GM23338 (cell line): ENCODE data around the gene RNFT2. TPM values are rescaled to one million over a fixed set of nuclear protein-coding genes. Genes with fewer than 3 reads are reported as not detected.

ENCODE experiments used
- ATAC-seq: fragments of 200-7000 bp; cut with Tn5 transposase; 3 replicates; pipeline ENCODE4 v1.9.1; 2020
- DNase-seq: peaks from one replicate; pipeline ENCODE4 v3.0.0-alpha.2; 2015; ENCODE audit warnings: low spot score
- H2AFZ ChIP-seq: fragments of 200-600 bp; sonication (generic); 2 replicates; pipeline ENCODE4 v1.8.0; 2016; ENCODE audit warnings: antibody characterized with exemption, mild to moderate bottlenecking, moderate library complexity
- H3F3A ChIP-seq: fragments of 200-600 bp; sonication (generic); replicated peaks from 2 replicates; pipeline ENCODE4 v1.8.0; 2017; ENCODE audit warnings: antibody characterized with exemption, mixed run types, low read depth
- H3K27ac ChIP-seq: fragments of 200-600 bp; sonication (generic); 2 replicates; pipeline ENCODE4 v1.6.1; 2016; ENCODE audit warnings: low read depth
- H3K27me3 ChIP-seq: fragments of 200-600 bp; sonication (generic); 2 replicates; pipeline ENCODE4 v1.8.0; 2016; ENCODE audit warnings: mild to moderate bottlenecking, mixed run types, moderate library complexity; ENCODE audit not compliant: insufficient read depth
- H3K36me3 ChIP-seq: fragments of 200-600 bp; sonication (generic); 2 replicates; pipeline ENCODE4 v1.8.0; 2016; ENCODE audit warnings: mild to moderate bottlenecking; ENCODE audit not compliant: insufficient read depth
- H3K4me1 ChIP-seq: fragments of 200-600 bp; sonication (generic); 2 replicates; pipeline ENCODE4 v1.8.0; 2016; ENCODE audit warnings: mild to moderate bottlenecking, moderate library complexity; ENCODE audit not compliant: insufficient read depth
- H3K4me2 ChIP-seq: fragments of 200-600 bp; sonication (generic); 2 replicates; pipeline ENCODE4 v1.7.1; 2017; ENCODE audit warnings: mixed run types
- H3K4me3 ChIP-seq: fragments of 200-600 bp; sonication (generic); 2 replicates; pipeline ENCODE4 v1.6.1; 2016; ENCODE audit warnings: mixed run types
- H3K79me2 ChIP-seq: fragments of 200-600 bp; sonication (generic); replicated peaks from 2 replicates; pipeline ENCODE4 v1.8.0; 2017; ENCODE audit warnings: mild to moderate bottlenecking; ENCODE audit not compliant: insufficient read depth
- H3K9me2 ChIP-seq: fragments of 200-600 bp; sonication (generic); 2 replicates; pipeline ENCODE4 v1.8.0; 2017; ENCODE audit not compliant: insufficient read depth
- H4K20me1 ChIP-seq: fragments of 200-600 bp; sonication (generic); replicated peaks from 2 replicates; pipeline ENCODE4 v1.8.0; 2017; ENCODE audit warnings: mild to moderate bottlenecking; ENCODE audit not compliant: insufficient read depth
- H3K27ac Mint-ChIP-seq: 2 replicates; pipeline ENCODE4 v1.8.0; 2020; ENCODE audit warnings: inconsistent platforms, mild to moderate bottlenecking, moderate library complexity, mixed read lengths
- H3K27me3 Mint-ChIP-seq: 3 replicates; pipeline ENCODE4 v1.8.0; 2022; ENCODE audit warnings: low read depth, mild to moderate bottlenecking, moderate library complexity, mixed read lengths, inconsistent platforms; ENCODE audit not compliant: insufficient read depth, poor library complexity
- H3K36me3 Mint-ChIP-seq: 3 replicates; pipeline ENCODE4 v1.8.0; 2021; ENCODE audit warnings: low read depth, mild to moderate bottlenecking, inconsistent platforms, moderate library complexity, mixed read lengths
- H3K4me1 Mint-ChIP-seq: 3 replicates; pipeline ENCODE4 v1.8.0; 2020; ENCODE audit warnings: mild to moderate bottlenecking, inconsistent platforms, mixed read lengths
- H3K4me3 Mint-ChIP-seq: 3 replicates; pipeline ENCODE4 v1.8.0; 2021; ENCODE audit warnings: moderate library complexity, mild to moderate bottlenecking, inconsistent platforms, mixed read lengths
- H3K9me3 Mint-ChIP-seq: 3 replicates; pipeline ENCODE4 v1.8.0; 2020; ENCODE audit warnings: moderate library complexity, mild to moderate bottlenecking, inconsistent platforms, mixed read lengths
- CREB1 ChIP-seq: fragments of 250-450 bp; sonication (Bioruptor Pico); IDR thresholded peaks from 2 replicates; pipeline ENCODE4 v1.5.0; 2020; ENCODE audit warnings: low read depth, mild to moderate bottlenecking, moderate library complexity
- CTCF ChIP-seq, 2 experiments: fragments of 200-600 bp in 1 of 2; sonication (generic) in 1 of 2; conservative IDR thresholded peaks; 2 replicates each; pipeline versions ENCODE4 v1.5.1 to v1.6.1; 2016 to 2017; ENCODE audit warnings: antibody characterized with exemption in 2 of 2, low read depth in 2 of 2, mild to moderate bottlenecking in 2 of 2, moderate library complexity in 1 of 2
- ETS1 ChIP-seq: IDR thresholded peaks from 2 replicates; pipeline ENCODE4 v1.6.1; 2016; ENCODE audit warnings: antibody characterized with exemption
- EZH2 ChIP-seq: fragments of 200-600 bp; sonication (generic); IDR thresholded peaks from one replicate; pipeline ENCODE4 v1.8.0; 2017; ENCODE audit warnings: antibody characterized with exemption, mild to moderate bottlenecking, low read depth; ENCODE audit not compliant: unreplicated experiment
- EZH2phosphoT487 ChIP-seq: fragments of 200-600 bp; sonication (generic); IDR thresholded peaks from one replicate; pipeline ENCODE4 v1.8.1; 2018; ENCODE audit warnings: antibody characterized with exemption; ENCODE audit not compliant: unreplicated experiment
- NANOG ChIP-seq: IDR thresholded peaks from 2 replicates; pipeline ENCODE4 v1.6.1; 2016; ENCODE audit warnings: antibody characterized with exemption, borderline replicate concordance
- POLR2AphosphoS5 ChIP-seq: IDR thresholded peaks from 2 replicates; pipeline ENCODE4 v1.6.1; 2016; ENCODE audit warnings: antibody characterized with exemption, low read depth
- REST ChIP-seq: IDR thresholded peaks from one replicate; pipeline ENCODE4 v1.6.1; 2018; ENCODE audit warnings: antibody characterized with exemption; ENCODE audit not compliant: unreplicated experiment
- STAT1 ChIP-seq: IDR thresholded peaks from one replicate; pipeline ENCODE4 v1.6.1; 2016; ENCODE audit warnings: antibody characterized with exemption; ENCODE audit not compliant: unreplicated experiment
- ZNF114 ChIP-seq: fragments of 250-450 bp; sonication (Bioruptor Pico); IDR thresholded peaks from 2 replicates; pipeline ENCODE4 v1.5.0; 2020; ENCODE audit warnings: mild to moderate bottlenecking, moderate library complexity
- ZNF331 ChIP-seq: fragments of 250-450 bp; sonication (Bioruptor Pico); IDR thresholded peaks from 2 replicates; pipeline ENCODE4 v1.5.0; 2020; ENCODE audit warnings: low read depth, mild to moderate bottlenecking, moderate library complexity
- ZNF462 ChIP-seq: fragments of 250-450 bp; sonication (Bioruptor Pico); IDR thresholded peaks from 2 replicates; pipeline ENCODE4 v1.5.0; 2020; ENCODE audit warnings: mild to moderate bottlenecking, moderate library complexity
- polyA plus RNA-seq: library from polyadenylated mRNA; unstranded; fragments of >200 nt; fragmentation: Nextera tagmentation; extraction: Ambion mirVana; gene quantifications from 2 replicates; pipeline ENCODE4 v1.2.1, GENCODE V29; 2016
- total RNA-seq: library from RNA; depleted of rRNA; stranded (reverse); fragments of >200 nt; shearing (Covaris generic); gene quantifications from 2 replicates; pipeline ENCODE4 v1.2.3, GENCODE V29; 2014

RNFT2 gene
- total and polyA plus RNA-seq, 2 experiments from 2014 or later, result 19.3 to 22.9 TPM

- H3K4me2 ChIP-seq, result no peak overlapping the region
- no peak overlapping the region for H3K4me3 ChIP-seq
- Mint-ChIP-seq H3K4me1 (peaks cover 4% of the 10 kb centered on the region; the same call in 1 of the 3 replicates), H3K4me3 (no peak overlapping the region), H3K9me3 (no peaks in the 10 kb centered on the region; the same call in 1 of the 3 replicates), H3K27ac (no peak overlapping the region), H3K27me3 (no peaks in the 10 kb centered on the region), H3K36me3 (peaks cover 55% of the 10 kb centered on the region)
- no peaks in the 10 kb centered on the region for H3K79me2 ChIP-seq
- H3F3A ChIP-seq, result no peaks in the 10 kb centered on the region
- H2AFZ ChIP-seq, result no peak overlapping the region
- H3K27ac ChIP-seq, result no peak overlapping the region
- H3K36me3 ChIP-seq, result peaks cover 13% of the 10 kb centered on the region; the same call in 1 of the 2 replicates
- H3K4me1 ChIP-seq, result no peaks in the 10 kb centered on the region
- no peaks in the 10 kb centered on the region; the same call in 1 of the 2 replicates for H4K20me1 ChIP-seq
- TF ChIP-seq ZNF114, result no peak
- no peak for TF ChIP-seq NANOG
- TF ChIP-seq ZNF331 (CRISPR knock-in tag), result no peak
- TF ChIP-seq POLR2AphosphoS5, result no peak
- no peak for TF ChIP-seq REST
- no peak for TF ChIP-seq EZH2phosphoT487
- no peak for TF ChIP-seq CTCF (conservative IDR thresholded peaks at IDR 0.05; ENCODE audit: low read depth in 2 of 2)
- TF ChIP-seq EZH2, result no peak
- no peak for TF ChIP-seq CREB1 (CRISPR knock-in tag)
- TF ChIP-seq ZNF462, result no peak
- no peak for TF ChIP-seq ETS1
- TF ChIP-seq STAT1, result no peak
- ATAC-seq, result no peak
- no peaks in the 10 kb centered on the region for H3K27me3 ChIP-seq
- DNase-seq, result no peak
- H3K9me2 ChIP-seq, result no peaks in the 10 kb centered on the region
Observed at GRCh38 chr12:116779597-116779996, 41.5 kb downstream of the RNFT2 start.
